Measurements from ENCODE around the gene VTI1A. TPM values are rescaled to one million over a fixed set of nuclear protein-coding genes. Genes with fewer than 3 reads are reported as not detected.

VTI1A gene
- polyA plus RNA-seq, 2 of the 4 experiments (the other 2 are of a cell fraction) = 17.0 to 25.3 TPM

DNA sequence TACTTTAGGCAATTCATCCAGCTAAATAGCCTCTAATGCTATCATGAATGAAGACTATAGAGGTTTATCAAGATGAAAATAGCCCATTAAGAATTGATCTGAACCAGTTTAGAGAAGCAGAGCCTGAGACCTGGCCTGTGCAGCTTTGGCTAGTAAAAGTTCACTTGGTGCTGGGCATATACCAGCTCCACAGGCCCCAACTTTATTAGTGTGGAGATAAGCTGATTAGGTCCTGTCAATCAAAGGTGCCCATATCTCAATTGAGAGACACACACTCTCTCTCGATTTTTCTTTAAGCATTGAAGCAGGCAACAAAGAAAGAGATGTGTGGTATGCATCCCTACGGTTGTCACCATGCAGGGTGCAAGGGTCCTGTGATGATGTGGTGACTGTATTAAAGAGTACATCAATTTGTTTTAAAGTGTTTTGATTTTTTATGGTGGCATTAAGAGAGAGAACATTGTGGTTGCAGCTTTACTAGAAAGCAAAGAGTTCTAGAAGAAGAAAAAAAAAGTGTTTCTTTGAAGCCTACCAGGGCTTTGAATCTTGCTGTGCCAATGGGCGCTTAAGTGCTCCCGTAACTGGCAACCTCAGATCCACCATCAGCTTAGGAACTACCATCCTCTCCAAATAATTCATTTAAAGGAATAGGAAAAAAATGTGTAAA is 111.6 kb downstream of the VTI1A start:
- Histone ChIP-seq H3K4me1 (peaks cover 16% of the 10 kb centered on the region), H3K9me3 (no peaks in the 10 kb centered on the region), H3K27ac (no peak overlapping the region), H3K4me3 (no peak overlapping the region), H3K4me2 (no peak overlapping the region)
- ChIA-PET POLR2A (no interaction called here), CTCF (no interaction called here)
- ATAC-seq (no peak), DNase-seq (ENCODE audit: low read depth in 1 of 2, low spot score in 1 of 2) (no peak), FAIRE-seq (no peak)
- TF ChIP-seq JUN (IDR thresholded peaks at IDR 0.05) (no peak), HOXA7 (CRISPR knock-in tag; IDR thresholded peaks at IDR 0.05) (no peak), RARB (CRISPR knock-in tag; IDR thresholded peaks at IDR 0.05) (no peak), KDM5A (IDR thresholded peaks at IDR 0.05) (no peak), HEYL (CRISPR knock-in tag; IDR thresholded peaks at IDR 0.05) (no peak), MYC (IDR thresholded peaks at IDR 0.05; ENCODE audit: borderline replicate concordance, low read length) (no peak), CHD4 (IDR thresholded peaks at IDR 0.05; ENCODE audit: borderline replicate concordance) (no peak), RAD21 (conservative IDR thresholded peaks at IDR 0.05 in 1 of 2, IDR thresholded peaks at IDR 0.05 in 1 of 2) (no peak), RCOR1 (IDR thresholded peaks at IDR 0.05; ENCODE audit: low read depth, low read length) (no peak), NPAS2 (CRISPR knock-in tag; IDR thresholded peaks at IDR 0.05; ENCODE audit: borderline replicate concordance) (no peak), TFCP2L1 (CRISPR knock-in tag; IDR thresholded peaks at IDR 0.05) (no peak)
- TF ChIP-seq, protein P1, sequence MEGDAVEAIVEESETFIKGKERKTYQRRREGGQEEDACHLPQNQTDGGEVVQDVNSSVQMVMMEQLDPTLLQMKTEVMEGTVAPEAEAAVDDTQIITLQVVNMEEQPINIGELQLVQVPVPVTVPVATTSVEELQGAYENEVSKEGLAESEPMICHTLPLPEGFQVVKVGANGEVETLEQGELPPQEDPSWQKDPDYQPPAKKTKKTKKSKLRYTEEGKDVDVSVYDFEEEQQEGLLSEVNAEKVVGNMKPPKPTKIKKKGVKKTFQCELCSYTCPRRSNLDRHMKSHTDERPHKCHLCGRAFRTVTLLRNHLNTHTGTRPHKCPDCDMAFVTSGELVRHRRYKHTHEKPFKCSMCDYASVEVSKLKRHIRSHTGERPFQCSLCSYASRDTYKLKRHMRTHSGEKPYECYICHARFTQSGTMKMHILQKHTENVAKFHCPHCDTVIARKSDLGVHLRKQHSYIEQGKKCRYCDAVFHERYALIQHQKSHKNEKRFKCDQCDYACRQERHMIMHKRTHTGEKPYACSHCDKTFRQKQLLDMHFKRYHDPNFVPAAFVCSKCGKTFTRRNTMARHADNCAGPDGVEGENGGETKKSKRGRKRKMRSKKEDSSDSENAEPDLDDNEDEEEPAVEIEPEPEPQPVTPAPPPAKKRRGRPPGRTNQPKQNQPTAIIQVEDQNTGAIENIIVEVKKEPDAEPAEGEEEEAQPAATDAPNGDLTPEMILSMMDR (IDR thresholded peaks at IDR 0.05) = no peak
- 86% methylated on average over 4 of the region's 4 CpGs for WGBS (ENCODE audit: missing lambda C conversion rate)

DNA sequence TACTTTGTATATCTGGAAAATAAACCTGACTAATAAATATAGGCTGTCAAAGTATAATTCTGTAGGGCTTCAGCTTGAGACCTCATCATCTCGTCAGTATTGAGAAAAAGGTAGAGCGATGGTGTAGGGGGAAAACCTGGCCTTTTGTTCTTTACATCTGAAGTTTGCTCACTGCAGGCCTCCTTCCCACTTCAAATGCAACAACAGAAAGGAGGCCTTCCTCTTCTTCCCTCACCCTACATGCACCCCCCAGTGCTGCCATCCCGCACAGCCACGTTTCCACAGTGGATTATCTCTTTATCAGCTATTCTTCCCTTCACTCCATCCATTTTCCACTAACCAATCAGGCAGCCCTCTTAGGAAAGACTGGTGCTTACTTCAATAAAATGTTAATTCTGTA is 112.3 kb downstream of the VTI1A start:
- TF ChIP-seq ZFP36 (IDR thresholded peaks at IDR 0.05; ENCODE audit: borderline replicate concordance, partially characterized antibody) (no peak), EHF (CRISPR knock-in tag; IDR thresholded peaks at IDR 0.05) (no peak), SMC3 (IDR thresholded peaks at IDR 0.05) (no peak)
- TF ChIP-seq, protein P2, sequence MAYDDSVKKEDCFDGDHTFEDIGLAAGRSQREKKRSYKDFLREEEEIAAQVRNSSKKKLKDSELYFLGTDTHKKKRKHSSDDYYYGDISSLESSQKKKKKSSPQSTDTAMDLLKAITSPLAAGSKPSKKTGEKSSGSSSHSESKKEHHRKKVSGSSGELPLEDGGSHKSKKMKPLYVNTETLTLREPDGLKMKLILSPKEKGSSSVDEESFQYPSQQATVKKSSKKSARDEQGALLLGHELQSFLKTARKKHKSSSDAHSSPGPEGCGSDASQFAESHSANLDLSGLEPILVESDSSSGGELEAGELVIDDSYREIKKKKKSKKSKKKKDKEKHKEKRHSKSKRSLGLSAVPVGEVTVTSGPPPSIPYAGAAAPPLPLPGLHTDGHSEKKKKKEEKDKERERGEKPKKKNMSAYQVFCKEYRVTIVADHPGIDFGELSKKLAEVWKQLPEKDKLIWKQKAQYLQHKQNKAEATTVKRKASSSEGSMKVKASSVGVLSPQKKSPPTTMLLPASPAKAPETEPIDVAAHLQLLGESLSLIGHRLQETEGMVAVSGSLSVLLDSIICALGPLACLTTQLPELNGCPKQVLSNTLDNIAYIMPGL (CRISPR knock-in tag; IDR thresholded peaks at IDR 0.05; ENCODE audit: borderline replicate concordance) = no peak
- ATAC-seq (no peak), FAIRE-seq (no peak), DNase-seq (ENCODE audit: low read depth in 1 of 2, low spot score in 1 of 2) (no peak)
- ChIA-PET POLR2A (no interaction called here), CTCF (interaction anchor here (2.1 kb wide), 1 partner anchor 826 kb away, joined by 6 read pairs; no protein-coding TSS in a partner anchor)
- no peak overlapping the region for H3K4me2 ChIP-seq
- peaks cover 24% of the 10 kb centered on the region for H3K4me1 ChIP-seq
- H3K4me3 ChIP-seq = no peak overlapping the region
- 98% methylated on average over 4 of the region's 4 CpGs for WGBS (ENCODE audit: missing lambda C conversion rate)
- no peaks in the 10 kb centered on the region for H3K9me3 ChIP-seq
- H3K27ac ChIP-seq = no peak overlapping the region

DNA sequence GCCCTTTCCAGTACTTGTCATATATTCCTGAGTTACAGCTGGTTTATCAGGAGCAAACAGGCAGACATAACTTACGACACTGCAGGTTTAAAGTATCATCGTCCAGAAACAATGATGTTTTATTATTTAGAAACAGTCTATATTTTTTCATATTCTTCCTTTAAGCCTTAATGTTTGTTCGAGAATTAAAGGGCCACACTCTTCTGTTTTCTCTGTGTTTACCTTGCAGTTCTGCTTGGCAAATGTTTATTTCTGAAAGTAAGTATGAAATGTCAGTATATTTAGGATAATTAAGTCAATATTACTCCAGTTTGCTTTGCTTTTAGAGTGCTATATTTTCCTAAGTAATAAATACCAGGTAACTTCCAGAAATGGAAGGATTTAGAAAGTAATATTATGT is 115.1 kb downstream of the VTI1A start:
- TF ChIP-seq, protein P3, sequence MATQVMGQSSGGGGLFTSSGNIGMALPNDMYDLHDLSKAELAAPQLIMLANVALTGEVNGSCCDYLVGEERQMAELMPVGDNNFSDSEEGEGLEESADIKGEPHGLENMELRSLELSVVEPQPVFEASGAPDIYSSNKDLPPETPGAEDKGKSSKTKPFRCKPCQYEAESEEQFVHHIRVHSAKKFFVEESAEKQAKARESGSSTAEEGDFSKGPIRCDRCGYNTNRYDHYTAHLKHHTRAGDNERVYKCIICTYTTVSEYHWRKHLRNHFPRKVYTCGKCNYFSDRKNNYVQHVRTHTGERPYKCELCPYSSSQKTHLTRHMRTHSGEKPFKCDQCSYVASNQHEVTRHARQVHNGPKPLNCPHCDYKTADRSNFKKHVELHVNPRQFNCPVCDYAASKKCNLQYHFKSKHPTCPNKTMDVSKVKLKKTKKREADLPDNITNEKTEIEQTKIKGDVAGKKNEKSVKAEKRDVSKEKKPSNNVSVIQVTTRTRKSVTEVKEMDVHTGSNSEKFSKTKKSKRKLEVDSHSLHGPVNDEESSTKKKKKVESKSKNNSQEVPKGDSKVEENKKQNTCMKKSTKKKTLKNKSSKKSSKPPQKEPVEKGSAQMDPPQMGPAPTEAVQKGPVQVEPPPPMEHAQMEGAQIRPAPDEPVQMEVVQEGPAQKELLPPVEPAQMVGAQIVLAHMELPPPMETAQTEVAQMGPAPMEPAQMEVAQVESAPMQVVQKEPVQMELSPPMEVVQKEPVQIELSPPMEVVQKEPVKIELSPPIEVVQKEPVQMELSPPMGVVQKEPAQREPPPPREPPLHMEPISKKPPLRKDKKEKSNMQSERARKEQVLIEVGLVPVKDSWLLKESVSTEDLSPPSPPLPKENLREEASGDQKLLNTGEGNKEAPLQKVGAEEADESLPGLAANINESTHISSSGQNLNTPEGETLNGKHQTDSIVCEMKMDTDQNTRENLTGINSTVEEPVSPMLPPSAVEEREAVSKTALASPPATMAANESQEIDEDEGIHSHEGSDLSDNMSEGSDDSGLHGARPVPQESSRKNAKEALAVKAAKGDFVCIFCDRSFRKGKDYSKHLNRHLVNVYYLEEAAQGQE (IDR thresholded peaks at IDR 0.05) = no peak
- FAIRE-seq (no peak), ATAC-seq (no peak), DNase-seq (ENCODE audit: low read depth in 1 of 2, low spot score in 1 of 2) (no peak)
- Histone ChIP-seq H3K4me1 (peaks cover 34% of the 10 kb centered on the region), H3K4me3 (no peak overlapping the region), H3K9me3 (no peaks in the 10 kb centered on the region), H3K4me2 (no peak overlapping the region; the same call in 2 of the 3 replicates), H3K27ac (no peak overlapping the region)
- 59% methylated on average over 3 of the region's 3 CpGs for WGBS (ENCODE audit: missing lambda C conversion rate)
- POLR2A ChIA-PET = no interaction called here
- CTCF ChIA-PET = no interaction called here

All from A549 (cell line).